ENCODE measurements around the gene MRPL4. TPM values are rescaled to one million over a fixed set of nuclear protein-coding genes. Genes with fewer than 3 reads are reported as not detected.

Gene MRPL4
- total and polyA plus RNA-seq, 2 experiments from 2014 or later = 92.0 to 171 TPM

DNA sequence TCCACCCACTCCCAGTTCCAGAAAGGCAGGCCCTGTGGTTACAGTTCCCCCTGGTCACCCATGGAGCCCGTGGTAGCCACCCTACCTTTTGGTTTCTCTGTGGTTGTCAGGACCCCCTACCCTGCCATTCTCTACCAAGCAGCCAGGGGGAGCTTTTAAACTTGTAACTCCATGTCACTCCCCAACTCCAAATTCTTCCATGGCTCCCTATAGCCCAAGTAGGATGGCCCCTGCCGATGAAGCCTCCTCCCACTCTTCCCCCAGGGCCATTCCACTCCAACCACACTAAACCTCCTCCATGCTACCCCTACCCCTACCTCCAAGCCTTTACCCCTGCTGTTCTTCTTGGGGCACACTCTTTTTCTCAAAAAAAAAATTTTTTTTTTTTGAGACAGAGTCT is 23.1 kb upstream of the MRPL4 start:
- ATAC-seq (peak; percentile 5), DNase-seq (ENCODE audit: low spot score) (peak; percentile 87)
- no peaks in the 10 kb centered on the region for H3K27me3 ChIP-seq (ENCODE audit: insufficient read depth)
- peaks cover 13% of the 10 kb centered on the region for H3K4me1 Mint-ChIP-seq
- no peak overlapping the region for H3K4me3 ChIP-seq
- H3K27me3 Mint-ChIP-seq (ENCODE audit: insufficient read depth, low read depth, poor library complexity) = peaks cover 15% of the 10 kb centered on the region
- peaks cover 8% of the 10 kb centered on the region; the same call in 1 of the 2 replicates for H3K79me2 ChIP-seq (replicated peaks; ENCODE audit: insufficient read depth)
- H3K4me3 Mint-ChIP-seq = no peak overlapping the region
- no peak overlapping the region for H3K27ac ChIP-seq (ENCODE audit: low read depth)
- H3K36me3 ChIP-seq (ENCODE audit: insufficient read depth) = no peaks in the 10 kb centered on the region
- no peaks in the 10 kb centered on the region; the same call in 1 of the 2 replicates for H4K20me1 ChIP-seq (replicated peaks; ENCODE audit: insufficient read depth)
- peaks cover 3% of the 10 kb centered on the region for H3K4me1 ChIP-seq (ENCODE audit: insufficient read depth)
- H3F3A ChIP-seq (replicated peaks; ENCODE audit: low read depth) = peaks cover 8% of the 10 kb centered on the region
- TF ChIP-seq, protein P1, sequence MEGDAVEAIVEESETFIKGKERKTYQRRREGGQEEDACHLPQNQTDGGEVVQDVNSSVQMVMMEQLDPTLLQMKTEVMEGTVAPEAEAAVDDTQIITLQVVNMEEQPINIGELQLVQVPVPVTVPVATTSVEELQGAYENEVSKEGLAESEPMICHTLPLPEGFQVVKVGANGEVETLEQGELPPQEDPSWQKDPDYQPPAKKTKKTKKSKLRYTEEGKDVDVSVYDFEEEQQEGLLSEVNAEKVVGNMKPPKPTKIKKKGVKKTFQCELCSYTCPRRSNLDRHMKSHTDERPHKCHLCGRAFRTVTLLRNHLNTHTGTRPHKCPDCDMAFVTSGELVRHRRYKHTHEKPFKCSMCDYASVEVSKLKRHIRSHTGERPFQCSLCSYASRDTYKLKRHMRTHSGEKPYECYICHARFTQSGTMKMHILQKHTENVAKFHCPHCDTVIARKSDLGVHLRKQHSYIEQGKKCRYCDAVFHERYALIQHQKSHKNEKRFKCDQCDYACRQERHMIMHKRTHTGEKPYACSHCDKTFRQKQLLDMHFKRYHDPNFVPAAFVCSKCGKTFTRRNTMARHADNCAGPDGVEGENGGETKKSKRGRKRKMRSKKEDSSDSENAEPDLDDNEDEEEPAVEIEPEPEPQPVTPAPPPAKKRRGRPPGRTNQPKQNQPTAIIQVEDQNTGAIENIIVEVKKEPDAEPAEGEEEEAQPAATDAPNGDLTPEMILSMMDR (conservative IDR thresholded peaks at IDR 0.05; ENCODE audit: low read depth in 2 of 2) = peak; percentile 63 to 69
- TF ChIP-seq, protein P2, sequence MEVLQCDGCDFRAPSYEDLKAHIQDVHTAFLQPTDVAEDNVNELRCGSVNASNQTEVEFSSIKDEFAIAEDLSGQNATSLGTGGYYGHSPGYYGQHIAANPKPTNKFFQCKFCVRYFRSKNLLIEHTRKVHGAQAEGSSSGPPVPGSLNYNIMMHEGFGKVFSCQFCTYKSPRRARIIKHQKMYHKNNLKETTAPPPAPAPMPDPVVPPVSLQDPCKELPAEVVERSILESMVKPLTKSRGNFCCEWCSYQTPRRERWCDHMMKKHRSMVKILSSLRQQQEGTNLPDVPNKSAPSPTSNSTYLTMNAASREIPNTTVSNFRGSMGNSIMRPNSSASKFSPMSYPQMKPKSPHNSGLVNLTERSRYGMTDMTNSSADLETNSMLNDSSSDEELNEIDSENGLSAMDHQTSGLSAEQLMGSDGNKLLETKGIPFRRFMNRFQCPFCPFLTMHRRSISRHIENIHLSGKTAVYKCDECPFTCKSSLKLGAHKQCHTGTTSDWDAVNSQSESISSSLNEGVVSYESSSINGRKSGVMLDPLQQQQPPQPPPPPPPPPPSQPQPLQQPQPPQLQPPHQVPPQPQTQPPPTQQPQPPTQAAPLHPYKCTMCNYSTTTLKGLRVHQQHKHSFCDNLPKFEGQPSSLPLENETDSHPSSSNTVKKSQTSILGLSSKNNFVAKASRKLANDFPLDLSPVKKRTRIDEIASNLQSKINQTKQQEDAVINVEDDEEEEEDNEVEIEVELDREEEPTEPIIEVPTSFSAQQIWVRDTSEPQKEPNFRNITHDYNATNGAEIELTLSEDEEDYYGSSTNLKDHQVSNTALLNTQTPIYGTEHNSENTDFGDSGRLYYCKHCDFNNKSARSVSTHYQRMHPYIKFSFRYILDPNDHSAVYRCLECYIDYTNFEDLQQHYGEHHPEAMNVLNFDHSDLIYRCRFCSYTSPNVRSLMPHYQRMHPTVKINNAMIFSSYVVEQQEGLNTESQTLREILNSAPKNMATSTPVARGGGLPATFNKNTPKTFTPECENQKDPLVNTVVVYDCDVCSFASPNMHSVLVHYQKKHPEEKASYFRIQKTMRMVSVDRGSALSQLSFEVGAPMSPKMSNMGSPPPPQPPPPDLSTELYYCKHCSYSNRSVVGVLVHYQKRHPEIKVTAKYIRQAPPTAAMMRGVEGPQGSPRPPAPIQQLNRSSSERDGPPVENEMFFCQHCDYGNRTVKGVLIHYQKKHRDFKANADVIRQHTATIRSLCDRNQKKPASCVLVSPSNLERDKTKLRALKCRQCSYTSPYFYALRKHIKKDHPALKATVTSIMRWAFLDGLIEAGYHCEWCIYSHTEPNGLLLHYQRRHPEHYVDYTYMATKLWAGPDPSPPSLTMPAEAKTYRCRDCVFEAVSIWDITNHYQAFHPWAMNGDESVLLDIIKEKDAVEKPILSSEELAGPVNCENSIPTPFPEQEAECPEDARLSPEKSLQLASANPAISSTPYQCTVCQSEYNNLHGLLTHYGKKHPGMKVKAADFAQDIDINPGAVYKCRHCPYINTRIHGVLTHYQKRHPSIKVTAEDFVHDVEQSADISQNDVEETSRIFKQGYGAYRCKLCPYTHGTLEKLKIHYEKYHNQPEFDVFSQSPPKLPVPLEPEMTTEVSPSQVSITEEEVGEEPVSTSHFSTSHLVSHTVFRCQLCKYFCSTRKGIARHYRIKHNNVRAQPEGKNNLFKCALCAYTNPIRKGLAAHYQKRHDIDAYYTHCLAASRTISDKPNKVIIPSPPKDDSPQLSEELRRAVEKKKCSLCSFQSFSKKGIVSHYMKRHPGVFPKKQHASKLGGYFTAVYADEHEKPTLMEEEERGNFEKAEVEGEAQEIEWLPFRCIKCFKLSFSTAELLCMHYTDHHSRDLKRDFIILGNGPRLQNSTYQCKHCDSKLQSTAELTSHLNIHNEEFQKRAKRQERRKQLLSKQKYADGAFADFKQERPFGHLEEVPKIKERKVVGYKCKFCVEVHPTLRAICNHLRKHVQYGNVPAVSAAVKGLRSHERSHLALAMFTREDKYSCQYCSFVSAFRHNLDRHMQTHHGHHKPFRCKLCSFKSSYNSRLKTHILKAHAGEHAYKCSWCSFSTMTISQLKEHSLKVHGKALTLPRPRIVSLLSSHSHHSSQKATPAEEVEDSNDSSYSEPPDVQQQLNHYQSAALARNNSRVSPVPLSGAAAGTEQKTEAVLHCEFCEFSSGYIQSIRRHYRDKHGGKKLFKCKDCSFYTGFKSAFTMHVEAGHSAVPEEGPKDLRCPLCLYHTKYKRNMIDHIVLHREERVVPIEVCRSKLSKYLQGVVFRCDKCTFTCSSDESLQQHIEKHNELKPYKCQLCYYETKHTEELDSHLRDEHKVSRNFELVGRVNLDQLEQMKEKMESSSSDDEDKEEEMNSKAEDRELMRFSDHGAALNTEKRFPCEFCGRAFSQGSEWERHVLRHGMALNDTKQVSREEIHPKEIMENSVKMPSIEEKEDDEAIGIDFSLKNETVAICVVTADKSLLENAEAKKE (CRISPR knock-in tag; IDR thresholded peaks at IDR 0.05) = no peak
- H3K27ac Mint-ChIP-seq = no peak overlapping the region
- H2AFZ ChIP-seq = no peak overlapping the region
- H3K9me2 ChIP-seq (ENCODE audit: insufficient read depth) = no peaks in the 10 kb centered on the region
- H3K4me2 ChIP-seq = no peak overlapping the region
- peaks cover 4% of the 10 kb centered on the region; the same call in 1 of the 3 replicates for H3K36me3 Mint-ChIP-seq (ENCODE audit: low read depth)
- H3K9me3 Mint-ChIP-seq = no peaks in the 10 kb centered on the region
